Mesodermal cell (in vitro differentiated cells): Measurements from ENCODE around the gene TLK2.

ENCODE experiments used
- H3K27ac ChIP-seq: 2 replicates; pipeline ENCODE4 v1.7.0; 2013; ENCODE audit warnings: mild to moderate bottlenecking, low read depth, low read length, moderate library complexity; ENCODE audit not compliant: severe bottlenecking
- H3K36me3 ChIP-seq: 2 replicates; pipeline ENCODE4 v1.7.1; 2013; ENCODE audit warnings: mild to moderate bottlenecking, low read length, moderate library complexity; ENCODE audit not compliant: control insufficient read depth, insufficient read depth
- H3K4me1 ChIP-seq: one replicate; pipeline ENCODE4 v1.7.1; 2013; ENCODE audit warnings: mild to moderate bottlenecking, low read length; ENCODE audit not compliant: insufficient read depth, control insufficient read depth, poor library complexity, severe bottlenecking
- H3K4me3 ChIP-seq: 2 replicates; pipeline ENCODE4 v1.7.0; 2013; ENCODE audit warnings: low read length, control low read depth, mild to moderate bottlenecking; ENCODE audit not compliant: insufficient read depth, poor library complexity, severe bottlenecking; ENCODE audit errors: extremely low read depth
- H3K9me3 ChIP-seq: 2 replicates; pipeline ENCODE4 v1.7.1; 2013; ENCODE audit warnings: mild to moderate bottlenecking, low read length, moderate library complexity; ENCODE audit not compliant: control insufficient read depth
- WGBS, 2 experiments: methylation state at CpG; one replicate each; pipeline ENCODE4 v1.1.5; 2013; ENCODE audit warnings: missing lambda C conversion rate in 2 of 2; ENCODE audit not compliant: insufficient coverage in 2 of 2; 5-methylcytosine and 5-hydroxymethylcytosine counted together

The TLK2 gene

DNA sequence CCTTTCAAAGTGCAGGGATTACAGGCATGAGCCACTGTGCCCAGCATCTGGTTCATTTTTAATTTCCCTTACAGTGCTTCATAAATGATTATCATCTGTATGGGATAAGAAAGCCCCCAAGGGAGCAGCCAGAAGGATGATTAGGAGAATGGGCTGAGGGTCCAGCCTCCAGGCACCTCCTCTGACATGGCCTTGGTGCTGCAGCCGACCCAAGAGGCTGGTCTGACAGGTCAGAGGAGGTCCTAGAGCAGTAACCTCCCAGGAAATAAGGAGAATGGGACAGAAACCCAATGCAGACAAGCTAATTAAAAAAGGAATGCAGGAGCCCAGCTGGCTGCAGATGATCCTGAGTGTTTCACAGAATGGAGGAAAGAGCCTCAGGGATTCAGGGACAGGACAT lies 177.8 kb downstream of the TLK2 start:
- Histone ChIP-seq H3K27ac (no peak overlapping the region), H3K36me3 (peaks cover 67% of the 10 kb centered on the region), H3K4me3 (no peak overlapping the region), H3K4me1 (peaks cover 29% of the 10 kb centered on the region), H3K9me3 (peaks cover 18% of the 10 kb centered on the region)
- WGBS, 2 experiments = 83 to 88% methylated on average over 1 of the region's 1 CpG

DNA sequence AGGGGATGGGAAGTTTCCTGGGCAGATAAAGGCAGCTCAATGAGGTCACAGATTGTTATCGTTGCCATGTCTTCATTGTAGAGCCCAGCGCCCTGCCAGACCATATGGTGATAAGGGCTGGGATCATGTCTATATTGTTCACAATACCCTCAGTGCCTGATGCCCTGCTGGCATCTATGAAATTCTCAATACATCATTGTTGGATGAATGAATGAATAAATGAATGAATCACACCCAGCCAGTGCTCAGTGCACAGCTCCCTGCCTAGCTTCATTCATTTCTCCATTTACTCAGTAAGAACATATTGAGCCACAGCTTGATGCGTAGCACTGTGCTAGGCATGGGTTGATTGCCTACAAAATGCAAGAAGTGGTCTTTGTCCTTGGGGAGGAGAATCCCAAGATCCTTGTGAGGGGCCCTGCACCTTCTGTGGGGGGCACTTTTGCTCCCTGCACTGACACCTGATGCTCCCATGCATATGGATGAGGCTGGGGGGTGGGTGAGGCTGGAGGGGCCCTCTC lies 178.6 kb downstream of the TLK2 start:
- Histone ChIP-seq H3K4me1 (peaks cover 24% of the 10 kb centered on the region), H3K27ac (no peak overlapping the region), H3K36me3 (peaks cover 73% of the 10 kb centered on the region), H3K9me3 (peaks cover 18% of the 10 kb centered on the region), H3K4me3 (no peak overlapping the region)
- 75 to 80% methylated on average over 1 to 2 of the region's 3 CpGs for WGBS, 2 experiments

DNA sequence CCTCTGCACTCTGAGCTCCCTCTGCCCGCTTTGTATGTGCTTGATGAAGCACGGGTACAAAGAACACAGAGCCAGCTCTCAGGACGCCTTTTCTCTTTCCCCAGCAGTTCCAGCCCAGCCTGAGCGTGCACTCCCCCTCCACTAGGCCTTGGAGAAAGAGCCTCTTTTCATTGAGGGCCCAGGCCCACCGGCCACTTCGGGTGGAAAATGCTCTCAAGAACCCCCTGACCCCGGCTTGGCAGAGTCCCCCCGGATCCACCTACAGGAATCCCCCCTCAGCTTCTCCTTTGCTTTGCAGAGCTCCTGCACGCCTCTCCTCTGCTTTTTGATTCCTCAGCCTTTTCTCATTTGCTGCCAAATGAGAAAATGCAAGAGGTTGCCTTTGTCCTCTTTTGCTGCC lies 179.1 kb downstream of the TLK2 start:
- H3K4me3 ChIP-seq = no peak overlapping the region
- no peak overlapping the region for H3K27ac ChIP-seq
- peaks cover 22% of the 10 kb centered on the region for H3K4me1 ChIP-seq
- H3K36me3 ChIP-seq = peaks cover 76% of the 10 kb centered on the region
- peaks cover 18% of the 10 kb centered on the region for H3K9me3 ChIP-seq
- 90 to 96% methylated on average over 5 to 9 of the region's 9 CpGs for WGBS, 2 experiments

DNA sequence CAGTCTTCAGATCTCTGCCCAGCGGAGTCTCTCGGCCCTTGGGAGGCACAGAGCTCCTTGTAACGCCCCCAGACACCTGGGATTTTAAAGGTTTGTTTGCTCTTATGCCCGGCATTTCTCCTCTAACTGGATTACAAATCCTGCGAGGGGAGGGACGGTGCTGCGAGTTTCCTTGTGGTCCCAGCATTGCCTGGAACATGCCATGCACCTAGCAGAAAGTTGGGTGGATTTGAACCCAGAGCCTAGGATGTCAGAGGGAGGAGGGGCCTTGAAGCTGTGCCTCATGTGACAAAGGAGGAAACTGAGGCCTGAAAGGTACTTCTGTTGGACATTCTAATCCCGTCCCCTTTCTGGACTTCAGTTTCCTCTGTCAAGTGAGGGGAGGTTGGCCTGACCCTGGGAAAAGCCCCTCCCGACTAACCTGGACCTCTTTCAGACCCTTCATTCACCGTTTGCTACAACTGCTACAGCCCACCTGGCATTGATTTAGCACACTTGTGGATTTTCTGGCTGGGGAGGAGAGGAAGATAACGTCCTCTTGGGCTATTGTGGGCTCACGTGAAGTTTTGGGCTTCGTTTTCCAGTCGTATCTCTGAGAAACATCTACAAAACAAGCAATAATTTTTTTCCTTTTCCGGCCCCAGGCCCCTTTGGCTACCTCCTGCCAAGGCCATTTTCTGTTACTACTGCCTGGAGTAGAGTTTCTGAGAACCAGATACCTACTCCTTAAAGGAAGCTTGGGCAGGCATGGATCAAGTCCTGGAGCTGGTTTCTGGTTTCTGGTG lies 179.7 kb downstream of the TLK2 start:
- Histone ChIP-seq H3K9me3 (peaks cover 18% of the 10 kb centered on the region), H3K4me1 (peaks cover 18% of the 10 kb centered on the region), H3K27ac (no peak overlapping the region), H3K4me3 (no peak overlapping the region), H3K36me3 (peaks cover 79% of the 10 kb centered on the region)
- 97 to 98% methylated on average over 6 to 10 of the region's 15 CpGs for WGBS, 2 experiments

DNA sequence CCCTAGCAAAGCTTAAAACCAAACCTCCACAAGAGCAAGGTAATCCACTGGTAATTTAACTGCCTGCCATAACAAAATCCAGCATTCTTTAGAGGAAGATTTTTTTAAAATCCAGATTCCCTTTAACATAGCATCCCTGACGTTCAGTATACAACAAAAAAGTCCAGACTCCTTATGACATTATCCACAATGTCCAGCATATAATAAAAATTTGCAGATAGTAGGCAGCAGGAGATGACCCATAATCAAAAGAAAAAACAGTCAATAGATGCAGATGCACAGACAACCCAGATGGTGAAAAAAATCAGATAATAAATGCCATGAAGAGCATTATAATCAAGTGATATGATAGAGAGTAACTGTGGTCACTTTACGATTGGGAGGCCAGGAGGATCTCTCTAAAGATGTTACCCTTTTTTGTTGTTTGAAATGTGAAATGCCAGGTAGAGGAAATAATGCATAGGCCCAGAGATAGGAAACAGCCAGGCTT lies 182.0 kb downstream of the TLK2 start:
- Histone ChIP-seq H3K27ac (no peak overlapping the region), H3K4me1 (peaks cover under 1% of the 10 kb centered on the region), H3K36me3 (peaks cover 85% of the 10 kb centered on the region), H3K4me3 (no peak overlapping the region), H3K9me3 (peaks cover 18% of the 10 kb centered on the region)
- 100% methylated on average over 1 of the region's 2 CpGs for WGBS, 2 experiments

DNA sequence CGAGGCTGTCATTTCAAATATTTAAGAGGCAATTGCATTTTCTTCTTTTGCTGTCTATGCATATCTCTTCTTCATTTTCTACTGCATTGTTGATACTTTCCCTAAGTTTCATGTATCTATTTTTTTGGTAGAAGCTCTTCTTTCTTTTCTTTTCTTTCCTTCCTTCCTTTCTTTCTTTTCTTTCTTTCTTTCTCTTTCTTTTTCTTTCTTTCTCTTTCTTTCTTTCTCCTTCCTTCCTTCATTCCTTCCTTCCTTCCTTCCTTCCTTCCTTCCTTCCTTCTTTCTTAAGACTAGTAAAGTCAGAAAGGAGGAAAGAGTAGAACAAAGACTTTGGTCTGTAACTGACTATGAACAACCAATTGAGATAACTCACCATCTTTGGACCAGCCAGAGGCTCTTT lies 182.7 kb downstream of the TLK2 start:
- H3K4me1 ChIP-seq = no peaks in the 10 kb centered on the region
- peaks cover 18% of the 10 kb centered on the region for H3K9me3 ChIP-seq
- H3K36me3 ChIP-seq = peaks cover 86% of the 10 kb centered on the region
- no CpG with 5 or more reads among the region's 1 CpG for WGBS, 2 experiments
- H3K27ac ChIP-seq = no peak overlapping the region
- no peak overlapping the region for H3K4me3 ChIP-seq

DNA sequence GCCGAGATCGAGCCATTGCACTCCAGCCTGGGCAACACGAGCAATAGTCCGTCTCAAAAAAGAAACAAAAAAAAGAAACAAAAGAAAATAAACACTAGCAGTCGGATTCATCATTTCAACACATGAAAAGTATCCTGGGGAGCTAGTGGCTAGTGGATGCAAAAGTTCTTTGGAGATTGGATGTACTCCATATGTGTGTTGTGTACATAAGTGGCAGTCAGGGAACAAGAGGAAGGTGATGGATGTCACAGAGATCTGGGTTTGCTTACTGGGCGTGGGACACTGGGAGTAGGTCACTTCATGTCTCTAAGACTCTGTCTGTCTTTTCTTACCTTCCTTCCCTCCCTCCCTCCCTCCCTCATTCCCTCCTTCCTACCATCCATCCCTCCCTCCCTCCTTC lies 184.2 kb downstream of the TLK2 start:
- H3K27ac ChIP-seq = no peak overlapping the region
- no peak overlapping the region for H3K4me3 ChIP-seq
- 100% methylated on average over 3 of the region's 6 CpGs; no CpG with 5 or more reads in 1 of the 2 experiments for WGBS, 2 experiments
- H3K4me1 ChIP-seq = no peaks in the 10 kb centered on the region
- peaks cover 85% of the 10 kb centered on the region for H3K36me3 ChIP-seq
- peaks cover 18% of the 10 kb centered on the region for H3K9me3 ChIP-seq
